ENCODE data around the gene DAND5.
A peak's percentile ranks its signal among the peaks of the same experiment; 100 is the strongest.

DAND5 gene

DNA sequence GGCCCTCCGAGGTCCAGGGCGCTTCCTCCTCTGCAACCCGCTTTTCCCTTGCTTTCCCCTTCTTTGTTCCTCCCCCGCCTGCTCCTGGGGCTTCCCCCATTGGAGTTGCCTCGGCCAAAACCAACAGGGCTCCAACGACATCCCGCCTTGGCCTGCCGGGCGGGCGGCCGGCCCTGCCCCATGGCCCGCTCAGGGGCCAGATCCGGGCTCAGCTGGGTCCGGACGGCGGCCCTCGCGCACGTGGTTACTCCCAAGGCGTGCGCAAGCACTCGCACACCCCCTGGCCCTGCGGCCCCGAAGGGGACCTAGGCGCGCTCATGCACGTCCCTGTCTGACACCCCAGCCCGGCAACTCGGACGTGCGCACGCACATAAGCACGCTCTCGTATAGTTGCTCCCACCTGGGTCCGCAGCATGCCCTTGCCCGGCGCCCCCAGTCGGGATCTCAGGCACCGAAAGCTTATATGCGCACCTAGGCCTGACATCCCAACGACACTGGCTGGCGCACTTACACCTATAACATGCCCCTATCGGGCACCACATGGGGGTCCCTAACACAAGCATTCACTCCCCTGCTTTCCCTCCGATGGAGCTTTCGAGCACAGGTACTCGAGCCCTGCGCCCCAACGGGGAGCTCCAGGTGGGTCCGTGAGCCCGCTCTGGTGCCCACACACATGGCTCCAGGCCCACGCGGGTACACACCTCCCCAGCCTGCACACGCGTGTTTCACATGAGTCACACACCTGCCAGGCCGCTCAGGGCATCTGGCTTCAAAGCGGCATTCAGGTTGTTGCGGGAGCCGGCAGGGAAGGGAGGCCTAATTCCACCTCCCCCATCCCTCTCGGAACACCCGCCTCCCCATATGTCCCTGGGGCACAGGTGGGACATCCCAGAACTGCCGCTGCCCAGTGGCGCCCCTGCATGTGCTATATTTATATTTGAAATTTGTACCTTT lies 40.9 kb downstream of the DAND5 start:
- no peak for DNase-seq (ENCODE audit: low spot score)

DNA sequence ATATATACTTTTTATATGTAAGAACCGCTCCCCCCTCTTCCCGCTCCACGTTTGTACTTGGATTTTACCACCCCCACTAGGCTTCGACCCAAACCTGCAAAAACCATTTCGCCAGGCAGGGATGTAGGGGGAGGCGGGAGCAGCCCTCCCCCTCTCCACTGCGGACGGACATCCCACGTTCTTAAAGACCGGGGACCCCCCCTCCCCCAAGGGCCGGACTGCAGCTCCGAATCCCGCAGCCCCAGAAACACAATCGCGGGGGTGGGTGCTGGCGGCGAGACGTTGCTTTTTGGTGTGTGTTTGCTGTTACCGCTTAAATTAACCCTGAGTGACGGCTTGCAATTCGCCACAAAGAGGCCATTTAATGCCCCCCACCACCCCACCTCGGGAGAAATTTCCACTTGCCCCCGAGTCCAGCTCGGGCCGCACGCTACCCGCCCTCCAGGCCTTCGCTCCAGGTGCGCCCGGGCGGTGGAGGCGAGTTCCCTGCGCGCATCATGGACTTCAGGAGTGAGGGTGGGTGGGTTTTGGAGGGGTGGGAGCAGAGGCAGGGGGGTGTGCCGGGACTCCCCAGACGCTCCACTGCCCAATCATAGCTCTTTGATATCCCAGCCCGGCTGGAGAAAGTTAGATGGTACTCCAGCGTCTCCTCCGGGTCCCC lies 41.7 kb downstream of the DAND5 start:
- DNase-seq (ENCODE audit: low spot score) = no peak

DNA sequence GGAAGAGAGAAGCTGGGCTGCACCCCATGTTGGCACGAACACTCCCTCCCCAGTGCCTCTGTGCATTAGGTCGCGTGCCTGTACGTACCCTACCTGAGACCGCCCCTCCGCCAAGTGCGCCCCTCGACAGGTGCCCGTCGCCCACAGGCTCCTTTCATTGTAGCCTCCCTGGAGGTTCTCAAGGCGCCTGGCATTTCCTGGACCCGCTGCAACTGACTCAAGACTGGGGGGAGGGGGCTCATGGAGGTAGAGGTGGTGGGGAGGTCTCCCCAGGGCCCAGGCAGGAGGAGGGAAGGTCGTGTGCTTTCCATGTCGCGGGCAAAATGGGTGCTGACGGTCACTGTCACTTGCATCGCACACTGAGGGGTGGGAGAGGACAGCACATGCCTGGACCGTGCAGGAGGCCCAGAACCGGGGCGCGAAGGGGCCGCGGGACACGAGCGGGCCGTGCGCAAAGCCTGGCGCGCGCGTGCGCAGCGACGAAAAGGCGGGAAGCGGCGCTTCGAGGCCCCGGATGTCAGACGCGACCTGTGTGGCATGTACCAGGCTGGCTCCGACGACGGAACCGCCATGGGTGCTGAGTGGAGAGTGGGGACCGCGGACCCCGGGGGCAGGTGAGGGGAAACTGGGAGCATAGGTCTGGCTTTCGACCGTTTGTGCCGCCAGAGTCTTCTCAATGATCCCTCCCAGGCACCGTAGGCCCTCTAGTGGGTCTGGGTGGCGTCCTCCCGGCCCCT lies 42.4 kb downstream of the DAND5 start:
- DNase-seq (ENCODE audit: low spot score) = no peak

DNA sequence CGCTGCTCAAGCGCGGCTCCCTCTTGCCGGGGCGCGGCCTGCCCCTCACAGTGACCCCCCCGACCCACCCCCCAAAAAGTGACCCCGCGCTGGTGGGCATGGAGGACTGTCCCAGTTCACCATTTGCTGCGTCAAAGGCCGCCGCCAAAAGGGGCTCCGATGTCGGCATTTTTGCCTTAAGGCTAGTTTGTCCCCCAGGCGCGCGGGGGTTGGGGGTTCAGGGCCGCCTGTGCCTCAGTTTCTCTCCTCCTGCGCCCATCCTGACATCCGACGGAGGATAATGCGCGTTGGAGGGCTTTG lies 43.0 kb downstream of the DAND5 start:
- DNase-seq (ENCODE audit: low spot score) = no peak

DNA sequence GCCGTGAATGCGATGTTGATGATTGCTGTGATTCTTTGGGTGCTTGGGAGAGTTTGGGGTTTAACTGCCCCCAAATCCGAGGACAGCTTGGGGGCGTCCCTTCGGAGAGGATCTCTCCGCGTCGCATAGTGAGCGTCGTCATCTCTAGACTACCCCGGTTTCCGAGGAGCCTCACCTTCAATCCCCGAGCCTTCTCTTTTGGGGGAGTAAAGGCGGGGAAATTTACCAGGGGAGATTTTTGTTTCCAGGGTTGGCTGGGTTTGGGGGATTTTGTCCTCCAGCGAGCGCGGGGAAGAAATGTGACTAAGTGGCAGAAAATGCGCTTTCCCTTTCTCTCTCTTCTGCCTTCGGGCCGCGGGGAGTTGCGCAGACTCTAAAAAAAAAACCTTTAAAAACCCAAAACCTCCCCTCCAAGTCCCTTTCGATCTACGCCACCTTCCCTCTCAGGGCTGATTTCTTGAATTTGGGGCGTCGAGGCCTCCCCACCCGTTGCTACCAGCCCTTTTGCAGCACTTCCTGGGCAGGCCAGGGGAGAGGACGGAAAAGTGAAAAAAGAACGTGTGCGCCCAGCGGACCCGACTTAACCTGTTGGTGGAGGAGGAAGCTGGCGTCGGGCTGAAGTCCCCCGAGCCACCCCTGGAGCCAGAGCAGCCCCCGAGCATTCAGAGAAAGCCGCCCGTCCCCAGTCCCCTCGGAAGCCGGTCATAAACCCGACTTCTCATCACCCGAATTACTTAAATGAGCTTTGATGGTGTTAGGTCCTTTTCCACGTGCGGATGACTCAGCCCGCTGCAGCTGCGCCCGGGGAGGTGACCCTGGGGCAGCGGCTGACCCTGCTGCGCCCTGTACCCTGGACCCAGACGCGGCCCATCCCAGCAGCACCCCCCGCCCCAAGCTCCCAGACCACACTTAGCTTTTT lies 43.6 kb downstream of the DAND5 start:
- DNase-seq (ENCODE audit: low spot score) = no peak

DNA sequence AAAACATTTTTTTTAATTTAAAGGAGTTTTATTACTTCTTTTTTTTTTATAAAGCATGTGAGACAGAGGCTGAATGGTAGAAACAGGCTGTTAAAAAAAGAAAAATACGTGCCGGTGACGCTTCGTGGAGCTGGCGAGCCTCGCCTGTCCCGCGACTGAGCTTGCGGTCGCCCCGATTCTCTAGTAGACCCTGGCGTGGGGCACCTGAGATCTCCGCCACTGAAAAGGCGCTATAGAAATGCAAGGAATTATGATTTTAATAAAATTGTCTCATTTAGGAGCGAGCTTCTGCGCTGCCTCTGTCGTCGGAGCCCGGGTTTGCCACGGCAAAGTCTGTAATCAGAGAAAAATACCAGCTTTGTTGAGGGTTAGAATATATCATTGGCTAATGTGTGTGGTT lies 44.3 kb downstream of the DAND5 start:
- DNase-seq (ENCODE audit: low spot score) = no peak

DNA sequence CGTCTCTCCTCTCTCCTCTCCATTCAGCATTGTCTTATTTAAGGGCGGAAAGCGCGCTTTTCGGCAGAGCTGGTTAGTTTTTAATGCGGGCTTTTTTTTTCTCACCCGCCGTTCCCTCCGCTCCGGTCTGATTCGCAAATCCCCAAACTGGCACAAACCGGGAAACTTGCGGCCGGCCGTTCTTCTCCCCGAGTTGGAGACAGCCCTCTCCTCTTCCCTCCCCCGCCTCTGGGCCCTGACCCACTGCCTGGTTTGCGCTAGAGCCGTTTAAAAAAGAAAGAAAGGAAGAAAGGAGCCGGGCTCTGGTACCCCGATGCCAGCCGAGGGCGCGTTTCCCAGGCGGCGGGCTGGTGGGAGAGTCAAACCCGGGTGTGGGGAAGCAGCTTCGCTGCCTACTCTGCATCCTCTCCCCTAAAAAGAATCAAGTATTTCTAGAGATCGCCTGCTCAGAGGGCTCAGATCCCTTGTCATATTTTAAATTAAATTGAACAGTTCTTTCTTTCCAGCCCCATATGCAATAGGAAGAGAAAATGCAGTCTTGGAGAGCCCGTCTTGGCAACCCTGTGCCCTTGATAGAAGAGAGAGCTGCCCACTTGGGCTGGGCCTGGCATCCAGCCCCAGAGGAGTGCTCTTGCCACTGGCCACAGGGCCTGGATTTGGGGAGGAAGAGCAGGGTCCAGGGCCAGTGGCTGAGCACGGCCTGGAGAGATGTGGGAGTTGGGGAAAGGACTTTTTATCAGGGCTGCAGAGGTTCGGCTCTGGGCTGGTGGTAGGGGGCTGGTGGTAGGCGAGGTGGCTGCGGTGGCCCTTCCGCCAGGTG lies 44.9 kb downstream of the DAND5 start:
- no peak for DNase-seq (ENCODE audit: low spot score)

DNA sequence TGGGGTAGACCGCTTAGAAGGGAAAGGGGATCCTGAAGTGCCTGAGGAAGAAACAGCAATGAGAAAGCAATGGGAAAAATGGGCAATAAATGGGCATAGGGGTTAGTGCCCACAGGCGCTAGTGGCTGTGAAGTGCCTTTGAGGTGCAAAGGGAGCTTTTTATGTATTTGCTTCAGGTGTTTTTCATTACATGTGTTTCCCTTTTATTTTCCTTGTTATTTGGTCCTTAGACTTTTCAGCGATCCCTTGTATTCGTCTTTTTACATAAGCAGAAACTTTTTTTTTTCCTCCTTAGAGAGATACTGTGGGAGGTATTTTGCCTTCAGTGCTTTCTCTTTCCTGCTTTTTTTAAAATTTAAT lies 45.5 kb downstream of the DAND5 start:
- no peak for DNase-seq (ENCODE audit: low spot score)

DNA sequence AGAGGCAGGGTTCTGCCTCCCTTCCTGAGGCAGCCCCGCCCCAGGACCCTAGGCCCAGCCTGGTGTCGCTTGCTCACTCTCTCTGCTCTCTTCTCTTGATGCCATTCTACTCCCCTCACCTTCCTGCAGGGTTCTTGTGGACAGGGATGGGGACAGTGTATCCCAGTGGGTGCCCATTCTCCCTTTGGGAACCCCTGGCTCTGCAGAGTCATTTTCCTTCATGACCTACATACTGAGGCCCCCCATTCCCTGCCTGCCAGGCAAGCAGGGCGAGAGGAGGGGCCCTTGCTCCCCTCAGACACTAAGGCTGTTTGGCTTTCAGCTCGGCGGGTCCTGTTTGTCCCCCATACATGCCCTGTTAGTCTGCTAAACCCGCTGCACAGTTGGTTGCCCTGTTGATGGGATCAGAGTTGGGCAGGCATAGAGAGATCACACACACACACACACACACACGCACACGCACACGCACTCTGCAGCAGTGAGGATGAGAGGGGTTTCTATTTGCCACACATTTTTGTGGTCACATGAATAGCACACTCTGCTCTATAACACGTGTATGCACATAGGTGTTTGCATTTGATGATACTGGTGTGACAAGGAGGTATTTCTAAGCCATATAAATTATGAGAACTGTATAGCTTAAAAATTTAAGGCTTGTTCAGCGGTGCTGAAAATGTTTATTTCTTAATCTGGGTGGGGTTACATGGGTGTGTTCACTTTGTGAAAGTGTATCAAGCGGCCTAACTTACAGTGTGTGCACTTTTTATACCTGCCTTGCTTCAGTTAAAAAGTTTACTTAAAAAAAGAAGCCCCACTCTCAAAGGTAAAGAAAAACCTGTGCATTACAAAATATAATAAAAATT lies 46.2 kb downstream of the DAND5 start:
- DNase-seq (ENCODE audit: low spot score) = no peak

DNA sequence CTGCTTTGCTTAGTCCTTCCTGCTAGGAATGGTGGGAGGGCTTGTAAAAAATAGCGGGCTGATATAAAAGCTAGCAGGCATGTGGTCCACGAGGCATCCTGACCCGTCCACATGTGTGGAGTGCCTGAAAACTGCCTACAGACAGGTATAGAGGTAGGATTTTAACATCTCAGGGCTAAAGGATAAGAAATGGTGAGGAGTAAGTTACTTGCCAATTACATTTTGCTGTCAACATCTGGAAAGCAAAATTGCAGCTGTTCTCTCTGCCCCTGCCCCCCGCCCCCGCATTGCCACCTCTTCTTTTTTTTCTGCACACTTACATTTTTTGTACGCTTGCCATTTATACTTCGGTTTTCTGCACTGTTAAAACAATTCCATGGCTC lies 46.9 kb downstream of the DAND5 start:
- no peak for DNase-seq (ENCODE audit: low spot score)

DNA sequence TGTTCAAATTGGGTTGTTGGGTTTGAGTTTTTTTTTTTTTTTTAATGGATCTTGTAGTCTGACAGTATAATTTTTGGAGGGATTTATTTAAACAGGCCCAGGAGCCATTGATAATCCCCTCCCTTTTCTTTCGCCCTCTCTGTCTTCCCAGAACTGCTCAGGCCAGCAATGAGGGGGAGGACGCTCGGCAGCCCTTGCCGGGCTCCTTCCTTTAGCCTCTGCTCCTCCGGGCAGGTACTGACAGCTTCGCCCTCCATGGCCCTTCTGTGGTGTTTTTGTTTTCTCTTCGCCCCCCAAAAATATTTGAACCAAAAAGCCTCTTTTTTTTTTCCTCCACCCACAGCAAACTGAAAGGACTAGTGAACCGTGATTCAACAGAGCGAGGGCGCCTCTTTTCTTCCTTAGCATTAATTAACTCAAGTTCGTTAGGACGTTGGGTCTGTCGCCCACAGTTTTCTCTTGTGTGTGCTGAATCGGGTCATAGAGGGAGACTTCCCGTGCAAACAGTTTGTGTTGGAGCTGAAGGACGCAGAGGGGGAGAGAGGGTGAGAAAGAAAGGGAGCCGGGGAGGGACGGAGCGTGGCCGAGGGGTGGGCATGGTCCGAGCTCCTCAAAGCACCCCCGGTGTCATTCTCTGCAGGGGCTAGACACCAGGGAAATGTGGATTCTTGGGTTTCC lies 47.4 kb downstream of the DAND5 start:
- no peak for DNase-seq (ENCODE audit: low spot score)

DNA sequence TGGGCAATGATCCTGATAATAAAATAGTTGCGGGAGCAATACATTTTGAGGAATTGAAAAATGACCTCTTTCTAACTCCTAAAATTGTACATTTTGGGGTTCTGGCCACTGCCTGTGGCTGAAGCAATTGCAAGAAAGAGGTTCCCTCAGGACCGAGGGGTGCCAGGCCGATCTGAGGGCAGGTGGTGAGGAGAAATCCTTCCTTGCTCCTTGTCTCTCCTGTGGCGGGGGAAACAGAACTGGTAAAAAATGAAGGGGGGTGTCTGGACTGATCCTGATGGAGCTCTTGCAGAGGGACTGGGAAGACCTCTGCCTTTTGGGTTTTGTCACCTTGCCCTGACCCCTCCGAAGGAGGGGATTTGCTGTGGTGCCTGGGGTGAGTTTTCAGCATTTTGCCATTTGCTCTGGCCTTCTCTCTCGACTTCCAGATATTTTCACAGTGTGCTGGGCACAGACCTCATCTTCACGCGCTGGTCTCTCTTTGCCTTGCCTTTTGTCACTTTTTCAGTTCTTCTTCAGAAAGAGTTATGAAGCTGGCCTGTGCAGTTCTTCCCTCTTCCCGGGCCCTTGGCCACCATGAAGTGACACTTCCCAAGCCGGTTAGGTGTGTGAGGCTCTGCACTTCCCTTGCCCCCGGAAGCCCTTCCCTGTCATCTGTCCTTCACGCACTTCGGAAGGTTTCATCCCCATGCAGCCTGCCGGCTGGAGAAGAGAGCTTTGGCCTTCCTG lies 48.1 kb downstream of the DAND5 start:
- no peak for DNase-seq (ENCODE audit: low spot score)

DNA sequence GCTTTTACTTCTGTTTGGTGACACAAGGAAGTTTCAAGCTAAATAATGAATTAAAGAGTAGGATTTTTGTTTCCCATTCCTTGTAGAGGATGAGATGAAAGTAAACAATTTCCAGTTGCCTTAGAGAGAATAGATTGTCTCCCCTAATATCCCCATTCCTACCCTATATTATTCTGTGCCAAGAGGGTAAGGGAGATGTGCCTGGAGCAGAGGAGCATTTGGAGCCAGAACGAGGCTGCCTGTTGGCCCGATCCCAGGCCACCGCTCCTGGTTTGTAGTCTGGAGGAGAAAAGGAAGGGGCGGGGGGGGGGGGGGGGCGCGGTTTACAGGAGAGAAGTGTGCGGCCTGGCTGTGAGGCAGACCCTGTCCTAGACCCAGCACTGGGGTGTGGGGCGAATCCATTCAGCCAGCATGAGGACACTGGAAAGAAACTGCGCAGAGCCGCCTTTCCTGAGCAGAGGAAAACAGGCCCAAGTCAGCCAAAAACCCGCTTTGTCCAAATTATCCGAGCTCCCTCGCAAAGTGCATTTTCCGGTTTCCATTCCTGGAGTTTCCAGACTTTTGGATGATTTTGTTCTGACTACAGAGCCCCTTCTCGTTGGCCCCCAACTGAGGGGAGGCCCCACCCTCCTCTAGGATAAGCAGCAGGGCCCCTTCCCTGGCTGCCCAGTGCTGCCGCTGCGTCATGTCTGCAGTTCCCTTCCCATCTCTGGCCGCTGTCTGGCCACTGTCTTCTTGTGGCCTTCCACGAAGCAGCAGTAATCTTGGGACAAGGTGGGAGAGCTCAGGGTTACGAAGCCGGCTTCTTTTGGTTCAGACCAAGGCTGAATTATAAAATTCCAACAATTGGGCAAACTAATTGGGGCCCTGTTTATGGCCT lies 48.9 kb downstream of the DAND5 start:
- DNase-seq (ENCODE audit: low spot score) = peak; percentile 86

DNA sequence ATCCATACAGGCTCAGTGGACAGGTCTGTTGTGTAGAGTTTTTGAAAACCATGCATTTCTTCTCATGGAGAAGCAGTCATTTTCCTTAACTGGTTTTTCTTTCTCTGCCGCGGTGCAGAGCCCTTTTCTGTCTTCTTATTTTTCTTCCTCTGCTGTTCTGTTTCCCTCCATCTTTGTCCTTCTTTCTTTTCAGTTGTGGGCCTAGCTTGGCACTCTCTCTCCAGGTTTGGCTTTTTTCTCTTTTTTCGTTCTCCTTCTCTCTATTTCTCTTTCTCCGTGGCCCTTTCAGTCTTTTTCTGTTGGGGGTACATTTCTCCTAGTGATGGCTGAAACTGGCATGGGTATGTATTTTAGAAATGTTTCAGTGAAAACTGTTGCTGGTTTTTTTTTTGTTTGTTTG lies 50.0 kb downstream of the DAND5 start:
- DNase-seq (ENCODE audit: low spot score) = no peak

DNA sequence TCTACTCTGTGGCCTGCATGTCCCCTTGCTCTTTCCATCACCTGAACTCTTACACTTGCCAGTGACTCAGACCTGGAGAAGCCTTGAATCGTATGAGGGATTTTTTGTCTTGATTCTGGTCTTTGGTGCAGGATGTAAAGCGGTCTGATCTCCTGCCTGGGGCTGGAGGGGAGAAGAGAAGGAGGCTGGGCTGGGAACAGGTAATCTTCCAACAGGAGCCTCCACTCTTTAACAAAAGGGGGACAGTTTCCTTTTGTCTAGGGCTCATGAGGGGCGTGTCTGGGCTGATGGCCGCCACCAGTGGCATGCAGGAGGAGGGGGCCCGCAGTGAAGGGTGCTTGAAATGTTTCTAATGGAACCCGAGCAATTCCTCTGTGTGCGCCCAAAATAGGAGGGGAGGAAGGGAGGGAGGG lies 50.6 kb downstream of the DAND5 start:
- no peak for DNase-seq (ENCODE audit: low spot score)

DNA sequence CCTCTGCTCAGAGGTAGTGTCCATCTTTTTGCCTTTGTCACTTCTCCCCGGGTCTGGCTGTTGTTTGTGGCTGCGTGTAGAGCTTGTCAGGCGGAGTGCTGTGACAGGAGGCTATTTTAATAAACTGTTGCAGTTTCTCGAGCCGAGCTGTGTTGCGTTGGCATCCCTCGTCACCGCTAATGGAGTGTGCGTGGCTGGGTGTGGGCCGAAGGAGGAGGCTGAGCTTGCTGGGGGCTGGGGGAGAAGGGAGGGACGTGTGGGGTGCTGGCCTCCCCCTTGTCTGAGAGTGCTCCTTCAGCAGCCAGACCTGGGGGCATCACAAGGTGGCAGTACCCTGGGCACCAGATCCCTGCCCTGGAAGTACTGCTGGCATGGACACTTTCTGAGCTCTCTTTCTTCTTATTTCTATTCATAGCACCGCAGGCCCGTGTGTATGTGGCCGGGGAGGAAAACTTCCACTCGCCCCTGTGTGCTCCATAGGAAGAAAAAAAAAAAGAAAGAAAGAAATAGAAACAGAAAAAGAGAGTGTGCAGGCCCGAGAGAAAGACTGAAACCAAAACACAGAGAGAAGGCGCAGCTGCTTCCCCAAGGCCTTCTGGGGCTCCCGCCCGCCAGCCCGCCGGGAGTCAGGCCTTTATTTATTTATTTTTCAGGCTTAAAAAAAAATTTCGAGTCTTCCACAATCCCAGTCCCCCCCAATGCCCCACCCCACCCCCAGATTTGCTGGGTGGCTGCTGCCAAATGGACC lies 52.9 kb downstream of the DAND5 start:
- no peak for DNase-seq (ENCODE audit: low spot score)
